Activated CD8-positive, alpha-beta T cell treated with anti-CD3 and anti-CD28 coated beads, Interleukin-2, amount 10 ng/mL, durations not matched to agents 7 days and 5 days (primary cell): ENCODE data around the gene ISM1. TPM values are rescaled to one million over a fixed set of nuclear protein-coding genes. Genes with fewer than 3 reads are reported as not detected.

Experiments used
- ATAC-seq: fragments of 150-1000 bp; cut with Tn5 transposase; one replicate; pipeline ENCODE4 v1.10.0; 2021; ENCODE audit warnings: moderate library complexity
- CTCF ChIA-PET: fragments of 350-600 bp; sonication (Branson Sonifier 250); formaldehyde crosslinking; loops from one replicate; lab custom pipeline; 2021; ENCODE audit warnings: antibody characterized with exemption; lab: Charles Lee
- POLR2A ChIA-PET: fragments of 350-600 bp; sonication (Branson Sonifier 250); formaldehyde crosslinking; loops from one replicate; lab custom pipeline; 2021; ENCODE audit warnings: antibody characterized with exemption; lab: Charles Lee
- DNase-seq: peaks from one replicate; pipeline ENCODE4 v3.0.0-alpha.2; 2020
- H3K27ac Mint-ChIP-seq: one replicate; pipeline ENCODE4 v1.8.0; 2021; ENCODE audit warnings: mild to moderate bottlenecking, mixed read lengths
- H3K27me3 Mint-ChIP-seq: one replicate; pipeline ENCODE4 v1.8.0; 2021; ENCODE audit warnings: low read depth, mixed read lengths
- H3K36me3 Mint-ChIP-seq: one replicate; pipeline ENCODE4 v1.8.0; 2021; ENCODE audit warnings: low read depth, mixed read lengths
- H3K4me1 Mint-ChIP-seq: one replicate; pipeline ENCODE4 v1.8.0; 2021; ENCODE audit warnings: low read depth, mixed read lengths
- H3K4me3 Mint-ChIP-seq: one replicate; pipeline ENCODE4 v1.8.0; 2021; ENCODE audit warnings: mild to moderate bottlenecking, mixed read lengths
- H3K9me3 Mint-ChIP-seq: one replicate; pipeline ENCODE4 v1.8.0; 2022; ENCODE audit warnings: mixed read lengths; ENCODE audit not compliant: insufficient read depth
- total RNA-seq, 2 experiments: library from RNA; stranded (reverse); gene quantifications; one replicate each; pipeline ENCODE4 v1.2.3, GENCODE V29; 2021

The ISM1 gene
- total RNA-seq, 2 experiments from 2014 or later: 2.9 to 3.7 TPM

DNA sequence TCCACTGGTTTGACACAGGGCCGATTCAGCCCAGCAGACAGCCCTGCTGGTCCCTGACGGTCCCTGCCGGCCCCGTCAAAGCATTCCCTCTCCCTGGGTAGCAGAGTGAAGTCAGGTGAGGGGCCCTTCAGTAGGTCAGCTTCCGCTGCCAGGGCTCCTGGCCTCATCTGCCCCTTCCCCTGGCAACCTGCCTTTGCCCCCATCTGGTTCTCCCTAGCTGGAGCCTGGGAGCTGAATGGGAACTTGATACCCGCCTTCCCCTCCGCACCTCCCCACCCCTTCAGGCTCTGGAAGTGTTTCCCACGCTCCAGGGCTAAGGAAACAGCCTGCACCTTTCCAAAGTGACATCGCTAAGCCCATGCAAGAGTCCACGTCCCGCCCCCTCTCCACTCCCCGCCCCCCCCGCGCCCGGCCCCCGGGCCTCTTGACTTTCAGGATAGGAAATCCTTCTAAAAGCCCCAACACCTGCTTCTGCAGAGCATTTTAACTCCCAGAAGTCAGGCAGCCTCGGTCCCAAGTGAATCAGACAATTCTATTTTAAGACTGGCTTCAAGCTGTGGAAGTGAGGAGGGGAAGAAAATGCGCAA, 53.3 kb downstream of the ISM1 start:
- DNase-seq (no peak), ATAC-seq (no peak)
- no peaks in the 10 kb centered on the region for H3K4me1 Mint-ChIP-seq
- ChIA-PET CTCF (no interaction called here), POLR2A (no interaction called here)
- no peaks in the 10 kb centered on the region for H3K9me3 Mint-ChIP-seq
- no peak overlapping the region for H3K4me3 Mint-ChIP-seq
- peaks cover 7% of the 10 kb centered on the region for H3K36me3 Mint-ChIP-seq
- no peak overlapping the region for H3K27ac Mint-ChIP-seq
- H3K27me3 Mint-ChIP-seq: peaks cover 4% of the 10 kb centered on the region

GRCh38 chr20:13276945-13277541, 56.0 kb downstream of the ISM1 start:
- Mint-ChIP-seq H3K36me3 (peaks cover 1% of the 10 kb centered on the region), H3K27ac (no peak overlapping the region), H3K27me3 (no peaks in the 10 kb centered on the region), H3K9me3 (no peaks in the 10 kb centered on the region), H3K4me1 (no peaks in the 10 kb centered on the region), H3K4me3 (no peak overlapping the region)
- ChIA-PET POLR2A (no interaction called here), CTCF (interaction anchor here (1.1 kb wide), 1 partner anchor 270 kb away, joined by 3 read pairs; no protein-coding TSS in a partner anchor)
- ATAC-seq (no peak), DNase-seq (no peak)

DNA sequence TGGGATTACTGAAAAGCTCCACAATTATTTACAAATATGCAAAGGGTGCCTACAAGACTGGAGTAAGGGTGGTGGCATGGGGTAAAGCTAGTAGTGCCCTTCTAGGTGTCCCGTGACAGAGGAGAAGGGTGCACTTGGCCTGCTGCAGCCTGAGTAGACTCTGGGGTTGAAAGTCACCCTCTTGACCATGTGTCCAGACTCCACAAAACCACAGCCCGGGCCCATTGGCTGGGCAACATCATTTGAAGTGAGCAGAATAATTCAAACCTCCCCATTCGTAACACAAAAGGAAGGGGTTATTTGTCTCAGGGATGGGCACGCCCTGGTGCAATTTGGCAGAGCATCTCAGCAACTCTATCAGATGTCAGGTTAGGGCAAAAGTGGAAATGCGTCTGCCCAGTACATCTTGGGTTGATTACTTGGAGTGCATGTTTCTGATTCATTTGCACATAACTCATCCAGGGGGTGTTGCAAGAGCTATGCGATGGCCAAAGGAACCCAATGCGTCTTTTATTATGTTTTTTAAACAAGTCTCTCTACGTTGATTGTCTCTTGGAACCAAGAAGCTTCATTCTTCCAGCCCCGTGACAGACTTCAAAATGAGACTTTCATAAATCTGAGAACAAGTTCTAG, 56.7 kb downstream of the ISM1 start:
- CTCF ChIA-PET: no interaction called here
- POLR2A ChIA-PET: no interaction called here
- H3K36me3 Mint-ChIP-seq: no peaks in the 10 kb centered on the region
- H3K27me3 Mint-ChIP-seq: no peaks in the 10 kb centered on the region
- DNase-seq: no peak
- no peak for ATAC-seq
- no peak overlapping the region for H3K4me3 Mint-ChIP-seq
- no peaks in the 10 kb centered on the region for H3K9me3 Mint-ChIP-seq
- no peaks in the 10 kb centered on the region for H3K4me1 Mint-ChIP-seq
- no peak overlapping the region for H3K27ac Mint-ChIP-seq

DNA sequence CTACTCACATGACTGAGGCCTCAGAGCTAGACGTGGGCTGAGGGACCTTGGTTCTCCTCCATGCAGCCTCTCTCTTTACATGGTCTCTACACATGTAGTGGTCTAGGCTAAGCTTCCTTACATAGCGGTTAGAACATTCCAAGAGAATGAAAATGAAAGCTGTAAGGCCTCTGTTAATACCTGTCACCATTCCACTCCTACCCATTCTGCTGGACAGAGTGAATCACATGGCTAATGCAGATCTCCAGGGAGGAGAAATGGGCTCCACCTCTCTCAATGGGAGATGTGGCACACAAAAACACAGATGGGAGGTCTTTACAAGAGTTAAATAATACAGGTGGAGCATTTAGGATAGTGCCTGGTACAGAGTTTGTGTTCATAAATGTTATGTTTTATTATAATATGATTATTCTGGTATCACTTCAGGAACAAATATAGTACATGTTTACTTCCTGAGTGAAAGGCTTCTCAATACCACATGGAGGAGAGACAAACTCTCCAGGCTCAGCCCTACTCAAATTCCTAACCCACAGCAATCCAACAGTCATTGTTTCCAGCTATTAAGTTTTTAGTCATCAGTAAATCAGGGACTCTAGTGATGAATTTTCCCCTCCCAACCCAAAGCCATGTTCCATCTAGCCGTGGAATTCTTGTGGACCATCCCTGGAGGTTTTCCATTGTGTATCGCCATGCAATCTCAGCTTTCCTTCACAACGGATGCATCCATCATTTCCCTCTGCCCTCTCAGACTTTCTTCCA, 57.9 kb downstream of the ISM1 start:
- POLR2A ChIA-PET: no interaction called here
- Mint-ChIP-seq H3K4me1 (no peaks in the 10 kb centered on the region), H3K4me3 (no peak overlapping the region), H3K9me3 (no peaks in the 10 kb centered on the region), H3K27ac (no peak overlapping the region), H3K27me3 (no peaks in the 10 kb centered on the region), H3K36me3 (no peaks in the 10 kb centered on the region)
- ATAC-seq: no peak
- DNase-seq: no peak
- CTCF ChIA-PET: interaction anchor here (1.1 kb wide), 1 partner anchor 36 kb away, joined by 3 read pairs; no protein-coding TSS in a partner anchor

GRCh38 chr20:13280609-13281324, 59.7 kb downstream of the ISM1 start:
- no peak overlapping the region for H3K4me3 Mint-ChIP-seq
- DNase-seq: no peak
- no peaks in the 10 kb centered on the region for H3K36me3 Mint-ChIP-seq
- H3K27me3 Mint-ChIP-seq: no peaks in the 10 kb centered on the region
- H3K27ac Mint-ChIP-seq: no peak overlapping the region
- POLR2A ChIA-PET: no interaction called here
- ATAC-seq: no peak
- no peaks in the 10 kb centered on the region for H3K9me3 Mint-ChIP-seq
- H3K4me1 Mint-ChIP-seq: no peaks in the 10 kb centered on the region
- CTCF ChIA-PET: no interaction called here

GRCh38 chr20:13283869-13284829, 63.1 kb downstream of the ISM1 start:
- CTCF ChIA-PET: interaction anchor here (0.9 kb wide), 1 partner anchor 39 kb away, joined by 3 read pairs; no protein-coding TSS in a partner anchor
- DNase-seq (no peak), ATAC-seq (no peak)
- no peak overlapping the region for H3K4me3 Mint-ChIP-seq
- H3K4me1 Mint-ChIP-seq: peaks cover 2% of the 10 kb centered on the region
- POLR2A ChIA-PET: interaction anchor here (0.5 kb wide), 2 partner anchors 70 to 253 kb away, joined by 3 read pairs; no protein-coding TSS in a partner anchor
- no peaks in the 10 kb centered on the region for H3K27me3 Mint-ChIP-seq
- H3K9me3 Mint-ChIP-seq: no peaks in the 10 kb centered on the region
- no peaks in the 10 kb centered on the region for H3K36me3 Mint-ChIP-seq
- no peak overlapping the region for H3K27ac Mint-ChIP-seq

- H3K36me3 Mint-ChIP-seq: no peaks in the 10 kb centered on the region
- no peak overlapping the region for H3K4me3 Mint-ChIP-seq
- H3K27me3 Mint-ChIP-seq: no peaks in the 10 kb centered on the region
- ChIA-PET CTCF (interaction anchor here (0.9 kb wide), 1 partner anchor 39 kb away, joined by 3 read pairs; no protein-coding TSS in a partner anchor), POLR2A (no interaction called here)
- no peak for DNase-seq
- peaks cover 5% of the 10 kb centered on the region for H3K4me1 Mint-ChIP-seq
- no peaks in the 10 kb centered on the region for H3K9me3 Mint-ChIP-seq
- no peak overlapping the region for H3K27ac Mint-ChIP-seq
- ATAC-seq: no peak
Measured at GRCh38 chr20:13284830-13285229, 63.8 kb downstream of the ISM1 start.

- peaks cover 5% of the 10 kb centered on the region for H3K4me1 Mint-ChIP-seq
- no peaks in the 10 kb centered on the region for H3K27me3 Mint-ChIP-seq
- no peak overlapping the region for H3K4me3 Mint-ChIP-seq
- POLR2A ChIA-PET: no interaction called here
- ATAC-seq: no peak
- H3K36me3 Mint-ChIP-seq: no peaks in the 10 kb centered on the region
- CTCF ChIA-PET: no interaction called here
- DNase-seq: no peak
- no peak overlapping the region for H3K27ac Mint-ChIP-seq
- no peaks in the 10 kb centered on the region for H3K9me3 Mint-ChIP-seq
Measured at GRCh38 chr20:13285408-13285807, 64.3 kb downstream of the ISM1 start.

DNA sequence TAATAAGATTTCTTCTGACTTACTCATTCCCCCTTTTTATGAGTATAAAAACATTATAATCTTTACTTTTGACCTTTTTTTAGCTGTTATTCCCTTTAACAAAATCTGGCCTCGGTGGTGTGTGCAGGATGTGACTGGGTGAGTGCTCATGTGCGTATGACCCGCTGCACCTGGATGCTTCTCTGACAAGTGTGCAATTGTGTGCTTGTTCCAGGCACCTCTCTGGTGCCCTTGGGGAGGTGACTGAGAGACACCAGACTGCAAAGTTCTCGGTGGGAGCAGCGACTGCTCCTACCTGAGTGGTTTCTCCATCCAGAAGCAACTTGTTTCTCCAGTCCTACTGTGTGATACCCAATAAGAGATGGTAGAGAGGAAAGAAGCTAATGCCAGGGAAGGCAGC, 65.0 kb downstream of the ISM1 start:
- CTCF ChIA-PET: no interaction called here
- POLR2A ChIA-PET: no interaction called here

DNA sequence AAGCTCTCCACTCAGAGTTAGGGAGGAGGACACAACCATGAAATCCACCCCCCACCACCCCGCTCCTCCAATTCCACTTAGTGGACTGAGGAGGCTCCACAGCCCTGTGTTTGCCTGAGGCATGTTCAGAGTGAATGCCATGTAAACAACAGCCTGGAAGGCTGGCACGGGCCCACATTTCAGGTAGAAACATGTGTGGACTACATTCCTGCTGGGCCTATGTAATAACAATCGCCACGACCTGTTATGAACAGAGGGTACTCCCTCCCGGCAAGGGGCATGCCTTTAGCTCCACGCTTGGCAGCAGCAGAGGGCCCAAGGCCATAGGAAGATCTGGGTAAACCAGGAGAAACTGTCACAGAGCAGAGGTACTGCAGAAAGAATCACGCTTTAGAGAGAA, 65.5 kb downstream of the ISM1 start:
- CTCF ChIA-PET: no interaction called here
- POLR2A ChIA-PET: no interaction called here
- Mint-ChIP-seq H3K4me1 (peaks cover 5% of the 10 kb centered on the region), H3K4me3 (no peak overlapping the region), H3K27me3 (no peaks in the 10 kb centered on the region), H3K36me3 (no peaks in the 10 kb centered on the region), H3K27ac (no peak overlapping the region), H3K9me3 (no peaks in the 10 kb centered on the region)
- DNase-seq: no peak
- ATAC-seq: no peak

More for the DNA sequence above, 65.0 kb downstream of the ISM1 start:
- Mint-ChIP-seq H3K36me3 (no peaks in the 10 kb centered on the region), H3K4me3 (no peak overlapping the region), H3K9me3 (no peaks in the 10 kb centered on the region), H3K27ac (no peak overlapping the region), H3K4me1 (peaks cover 5% of the 10 kb centered on the region), H3K27me3 (no peaks in the 10 kb centered on the region)
- DNase-seq (no peak), ATAC-seq (no peak)

- CTCF ChIA-PET: no interaction called here
- ATAC-seq (no peak), DNase-seq (no peak)
- no peaks in the 10 kb centered on the region for H3K27me3 Mint-ChIP-seq
- peaks cover 5% of the 10 kb centered on the region for H3K4me1 Mint-ChIP-seq
- no peaks in the 10 kb centered on the region for H3K36me3 Mint-ChIP-seq
- no peak overlapping the region for H3K4me3 Mint-ChIP-seq
- POLR2A ChIA-PET: no interaction called here
- no peak overlapping the region for H3K27ac Mint-ChIP-seq
- H3K9me3 Mint-ChIP-seq: no peaks in the 10 kb centered on the region
Measured at GRCh38 chr20:13288357-13288756, 67.3 kb downstream of the ISM1 start.
